K562 (cell line): ENCODE results near the gene PNCK. TPM values are rescaled to one million over a fixed set of nuclear protein-coding genes. Genes with fewer than 3 reads are reported as not detected.

ENCODE experiments used
- ATF4 ChIP-seq: fragments of 450-650 bp; formaldehyde crosslinking; IDR thresholded peaks from 2 replicates; pipeline ENCODE4 v1.4.0; 2022; ENCODE audit warnings: mild to moderate bottlenecking, moderate library complexity
- BDP1 ChIP-seq: IDR thresholded peaks from 3 replicates; pipeline ENCODE4 v1.6.1; 2011; ENCODE audit not compliant: insufficient read length, insufficient read depth
- CCNT2 ChIP-seq: IDR thresholded peaks from 2 replicates; pipeline ENCODE4 v1.6.1; 2011; ENCODE audit warnings: borderline replicate concordance, low read depth, mild to moderate bottlenecking, moderate library complexity, mixed read lengths, low read length; ENCODE audit not compliant: insufficient read length; ENCODE audit errors: extremely low read depth
- GTF3C2 ChIP-seq: IDR thresholded peaks from 3 replicates; pipeline ENCODE4 v1.6.1; 2011; ENCODE audit warnings: borderline replicate concordance, mild to moderate bottlenecking, moderate library complexity; ENCODE audit not compliant: insufficient read length; ENCODE audit errors: extremely low read depth
- POLR2A ChIP-seq: fragments of 450-650 bp; conservative IDR thresholded peaks from 2 replicates; pipeline ENCODE4 v1.6.1; 2016
- POLR2G ChIP-seq: fragments of 200-400 bp; formaldehyde crosslinking; IDR thresholded peaks from 2 replicates; pipeline ENCODE4 v1.6.1; 2017; ENCODE audit warnings: low read depth, mild to moderate bottlenecking, antibody characterized with exemption, low read length, moderate library complexity
- POLR3G ChIP-seq: IDR thresholded peaks from 2 replicates; pipeline ENCODE4 v1.6.1; 2011; ENCODE audit not compliant: insufficient read length, insufficient replicate concordance; ENCODE audit errors: extremely low read depth
- RB1 ChIP-seq: fragments of 450-650 bp; IDR thresholded peaks from 2 replicates; pipeline ENCODE4 v1.6.1; 2017; ENCODE audit warnings: low read depth, mild to moderate bottlenecking
- RBFOX2 ChIP-seq: fragments of 200-400 bp; formaldehyde crosslinking; IDR thresholded peaks from 2 replicates; pipeline ENCODE4 v1.6.1; 2017; ENCODE audit warnings: low read depth, mild to moderate bottlenecking, low read length, moderate library complexity
- RBM15 ChIP-seq: fragments of 200-400 bp; formaldehyde crosslinking; IDR thresholded peaks from 2 replicates; pipeline ENCODE4 v1.6.1; 2018; ENCODE audit warnings: mild to moderate bottlenecking, low read length, moderate library complexity; ENCODE audit not compliant: insufficient read depth
- RBM22 ChIP-seq: fragments of 200-400 bp; formaldehyde crosslinking; IDR thresholded peaks from 2 replicates; pipeline ENCODE4 v1.6.1; 2018; ENCODE audit warnings: low read length, low read depth; ENCODE audit not compliant: poor library complexity, severe bottlenecking
- SIN3A ChIP-seq, 2 experiments: fragments of 150-350 bp in 1 of 2; IDR thresholded peaks; 2 replicates each; pipeline ENCODE4 v1.6.1; 2011 to 2016; ENCODE audit warnings: borderline replicate concordance in 2 of 2, low read depth in 2 of 2, low read length in 2 of 2, mild to moderate bottlenecking in 2 of 2, moderate library complexity in 2 of 2; ENCODE audit not compliant: control insufficient read depth in 1 of 2
- SMAD2 ChIP-seq: fragments of 150-350 bp; IDR thresholded peaks from 2 replicates; pipeline ENCODE4 v1.6.1; 2014; ENCODE audit warnings: low read depth, mild to moderate bottlenecking, low read length
- SUPT5H ChIP-seq: fragments of 450-650 bp; IDR thresholded peaks from 2 replicates; pipeline ENCODE4 v1.6.1; 2016
- TARDBP ChIP-seq: fragments of 450-650 bp; IDR thresholded peaks from 2 replicates; pipeline ENCODE4 v1.6.1; 2016
- ZBTB5 ChIP-seq: fragments of 450-650 bp; IDR thresholded peaks from 2 replicates; pipeline ENCODE4 v1.6.1; 2017; ENCODE audit warnings: antibody characterized with exemption
- ZNF592 ChIP-seq: fragments of 450-650 bp; IDR thresholded peaks from 2 replicates; pipeline ENCODE4 v1.6.1; 2017; ENCODE audit warnings: antibody characterized with exemption, mild to moderate bottlenecking
- polyA plus RNA-seq, 8 experiments: library from polyadenylated mRNA; depleted of rRNA in 4 of 8; stranded (reverse) in 5 of 8; unstranded in 3 of 8; fragments of >200 nt; fragmentation: Nextera tagmentation in 2 of 8; fragmentation: Illumina TruSeq in 1 of 8; extraction: Ambion mirVana in 2 of 8; extraction: Trizol in 1 of 8; gene quantifications; 2 replicates each; pipeline versions ENCODE4 v1.2.1 to v1.2.3, GENCODE V29; 2011 to 2014; ENCODE audit warnings: inconsistent platforms in 1 of 8, missing spikeins in 1 of 8
- total RNA-seq, 7 experiments: library from RNA; depleted of rRNA in 6 of 7; stranded (reverse); fragments of >200 nt in 6 of 7; fragmentation: Illumina TruSeq in 2 of 7; extraction: Trizol in 2 of 7; gene quantifications; 2 replicates each; pipeline versions ENCODE4 v1.2.1 to v1.2.3, GENCODE V29; 2011 to 2021; ENCODE audit warnings: low replicate concordance in 1 of 7

PNCK gene
- total and polyA plus RNA-seq, 9 of the 15 experiments (the other 6 are each of a cell fraction or from before 2014, with no cell fraction given) = 0.13 to 7.5 (median 1.2) TPM; not detected in 1

GRCh38 chrX:153693216-153694086 is 19.8 kb upstream of the PNCK start (continued):
- no peak for TF ChIP-seq ZNF592
- TF ChIP-seq ATF4 (CRISPR knock-in tag) = no peak
- no peak for TF ChIP-seq GTF3C2
- no peak for TF ChIP-seq RB1
- TF ChIP-seq SIN3A (IDR thresholded peaks at IDR 0.05; ENCODE audit: borderline replicate concordance in 2 of 2, control insufficient read depth in 1 of 2, low read depth in 2 of 2, low read length in 2 of 2) = no peak
- no peak for TF ChIP-seq POLR3G
- no peak for TF ChIP-seq ZBTB5
- no peak for TF ChIP-seq BDP1
- peak; percentile 60 for TF ChIP-seq POLR2G
- 0 out of 2 replicates have a peak, but pooled peaks have one; percentile 28 for TF ChIP-seq POLR2A
- peak; percentile 18 for TF ChIP-seq CCNT2
- TF ChIP-seq TARDBP = no peak
- no peak for TF ChIP-seq SMAD2
- peak; percentile 36 for TF ChIP-seq RBFOX2
- 0 out of 2 replicates have a peak, but pooled peaks have one; percentile 25 for TF ChIP-seq SUPT5H
- TF ChIP-seq RBM22 = peak; percentile 43
- no peak for TF ChIP-seq RBM15
